OCI-LY1 (cell line): ENCODE measurements around the gene ANKK1.

Experiments
- H2AFZ ChIP-seq: fragments of 200-600 bp; sonication (generic), shearing (Covaris generic); 2 replicates; pipeline ENCODE4 v1.6.0; 2014; ENCODE audit warnings: antibody characterized with exemption, mild to moderate bottlenecking, low read length
- H3F3A ChIP-seq: fragments of 200-600 bp; sonication (generic), shearing (Covaris generic); 2 replicates; pipeline ENCODE4 v1.6.0; 2014; ENCODE audit warnings: mild to moderate bottlenecking, antibody characterized with exemption, low read length, moderate library complexity; ENCODE audit not compliant: insufficient read depth
- H3K27ac ChIP-seq: fragments of 200-600 bp; sonication (generic); 2 replicates; pipeline ENCODE4 v1.5.1; 2014; ENCODE audit warnings: low read length, mixed run types, mild to moderate bottlenecking, low read depth; ENCODE audit not compliant: poor library complexity, severe bottlenecking
- H3K27me3 ChIP-seq: fragments of 200-600 bp; sonication (generic); 2 replicates; pipeline ENCODE4 v1.6.0; 2014; ENCODE audit warnings: antibody characterized with exemption, mild to moderate bottlenecking, low read length, moderate library complexity; ENCODE audit not compliant: insufficient read depth
- H3K36me3 ChIP-seq: fragments of 200-600 bp; sonication (generic); 2 replicates; pipeline ENCODE4 v1.6.1; 2014; ENCODE audit warnings: mild to moderate bottlenecking, antibody characterized with exemption, low read length, moderate library complexity, mixed read lengths; ENCODE audit not compliant: insufficient read depth
- H3K4me1 ChIP-seq: fragments of 200-600 bp; sonication (generic); 2 replicates; pipeline ENCODE4 v1.5.1; 2014; ENCODE audit warnings: mild to moderate bottlenecking, low read length, moderate library complexity; ENCODE audit not compliant: insufficient read depth, severe bottlenecking
- H3K4me2 ChIP-seq: fragments of 200-600 bp; sonication (generic), shearing (Covaris generic); 2 replicates; pipeline ENCODE4 v1.6.1; 2014; ENCODE audit warnings: low read length
- H3K4me3 ChIP-seq: fragments of 200-600 bp; sonication (generic); 2 replicates; pipeline ENCODE4 v1.5.1; 2014; ENCODE audit warnings: low read length, low read depth, mild to moderate bottlenecking, mixed read lengths; ENCODE audit not compliant: poor library complexity, severe bottlenecking
- H3K79me2 ChIP-seq: fragments of 200-600 bp; shearing (Covaris generic); 2 replicates; pipeline ENCODE4 v1.6.1; 2016; ENCODE audit warnings: mixed run types, low read length, mixed read lengths; ENCODE audit not compliant: insufficient read depth
- H3K9ac ChIP-seq: fragments of 200-600 bp; sonication (generic), shearing (Covaris generic); 2 replicates; pipeline ENCODE4 v1.6.1; 2014; ENCODE audit warnings: mild to moderate bottlenecking, low read length, mixed read lengths
- H3K9me2 ChIP-seq: fragments of 200-600 bp; sonication (generic), shearing (Covaris generic); 2 replicates; pipeline ENCODE4 v1.6.1; 2014; ENCODE audit warnings: low read depth, mild to moderate bottlenecking, low read length, mixed read lengths
- H3K9me3 ChIP-seq: fragments of 200-600 bp; shearing (Covaris generic); 2 replicates; pipeline ENCODE4 v1.6.1; 2014; ENCODE audit warnings: low read length, mixed read lengths
- H4K20me1 ChIP-seq: fragments of 200-600 bp; sonication (generic), shearing (Covaris generic); 2 replicates; pipeline ENCODE4 v1.6.0; 2016; ENCODE audit warnings: mild to moderate bottlenecking, low read length; ENCODE audit not compliant: insufficient read depth
- CTCF ChIP-seq: fragments of 200-600 bp; sonication (generic), shearing (Covaris generic); IDR thresholded peaks from 2 replicates; pipeline ENCODE4 v1.5.1; 2017; ENCODE audit warnings: mild to moderate bottlenecking, antibody characterized with exemption, low read length, moderate library complexity, mixed read lengths
- EZH2 ChIP-seq: fragments of 200-600 bp; sonication (generic), shearing (Covaris generic); IDR thresholded peaks from 2 replicates; pipeline ENCODE4 v1.8.0; 2017; ENCODE audit warnings: borderline replicate concordance, mixed run types, mild to moderate bottlenecking, antibody characterized with exemption, low read length, moderate library complexity, mixed read lengths

The ANKK1 gene

GRCh38 chr11:113387605-113388211 lies at the start of gene ANKK1:
TSS of gene ANKK1 (plus strand) at chr11:113387779. CDS start at chr11:113387885, 106 bp downstream.
- no peak within 1 kb of the TSS for H3K4me2 ChIP-seq
- H3K36me3 ChIP-seq = no peaks in the 10 kb centered on the region
- H3K27ac ChIP-seq = no peak within 1 kb of the TSS
- no peaks in the 10 kb centered on the region for H3K9me2 ChIP-seq
- H3K4me3 ChIP-seq = no peak within 1 kb of the TSS
- H3K79me2 ChIP-seq = no peaks in the 10 kb centered on the region
- H3K9ac ChIP-seq = no peak within 1 kb of the TSS
- TF ChIP-seq CTCF (no peak), EZH2 (no peak)
- no peaks in the 10 kb centered on the region for H3F3A ChIP-seq
- no peaks in the 10 kb centered on the region for H3K9me3 ChIP-seq
- H2AFZ ChIP-seq = no peak within 1 kb of the TSS
- no peaks in the 10 kb centered on the region for H4K20me1 ChIP-seq
- H3K27me3 ChIP-seq = no peaks in the 10 kb centered on the region
- no peaks in the 10 kb centered on the region for H3K4me1 ChIP-seq

- TF ChIP-seq CTCF (no peak), EZH2 (no peak)
- Histone ChIP-seq H2AFZ (no peak overlapping the region), H3K27ac (no peak overlapping the region), H3K9ac (no peak overlapping the region), H3K9me3 (no peaks in the 10 kb centered on the region), H3K9me2 (no peaks in the 10 kb centered on the region), H3K27me3 (no peaks in the 10 kb centered on the region), H3K36me3 (no peaks in the 10 kb centered on the region; the same call in 1 of the 2 replicates), H3K79me2 (no peaks in the 10 kb centered on the region), H4K20me1 (no peaks in the 10 kb centered on the region), H3K4me3 (no peak overlapping the region), H3K4me2 (no peak overlapping the region), H3F3A (no peaks in the 10 kb centered on the region), H3K4me1 (no peaks in the 10 kb centered on the region)
Measured at GRCh38 chr11:113338730-113339129, 48.8 kb upstream of the ANKK1 start.

GRCh38 chr11:113339929-113340589 lies 47.5 kb upstream of the ANKK1 start:
- no peaks in the 10 kb centered on the region for H3F3A ChIP-seq
- H2AFZ ChIP-seq = no peak overlapping the region
- H3K27ac ChIP-seq = no peak overlapping the region
- no peaks in the 10 kb centered on the region for H3K4me1 ChIP-seq
- H3K36me3 ChIP-seq = no peaks in the 10 kb centered on the region; the same call in 1 of the 2 replicates
- no peaks in the 10 kb centered on the region for H4K20me1 ChIP-seq
- H3K79me2 ChIP-seq = no peaks in the 10 kb centered on the region
- H3K9ac ChIP-seq = no peak overlapping the region
- TF ChIP-seq CTCF (no peak), EZH2 (no peak)
- no peak overlapping the region for H3K4me2 ChIP-seq
- no peaks in the 10 kb centered on the region for H3K9me3 ChIP-seq
- H3K9me2 ChIP-seq = no peaks in the 10 kb centered on the region
- no peaks in the 10 kb centered on the region for H3K27me3 ChIP-seq
- no peak overlapping the region for H3K4me3 ChIP-seq
